OCI-LY3 (cell line): Measurements from ENCODE around the gene ANKRD44.

Experiments
- H2AFZ ChIP-seq: fragments of 200-600, 300-600 bp; shearing (Covaris generic); 2 replicates; pipeline ENCODE4 v1.6.0; 2014; ENCODE audit warnings: antibody characterized with exemption, low read depth, low read length
- H3K27ac ChIP-seq: fragments of 200-600, 300-600 bp; sonication (generic); 2 replicates; pipeline ENCODE4 v1.5.1; 2014; ENCODE audit warnings: mild to moderate bottlenecking, low read length, moderate library complexity, mixed read lengths
- H3K27me3 ChIP-seq: fragments of 200-600, 300-600 bp; sonication (generic); 2 replicates; pipeline ENCODE4 v1.6.1; 2014; ENCODE audit warnings: low read depth, low read length, mixed read lengths
- H3K36me3 ChIP-seq: fragments of 200-600, 300-600 bp; sonication (generic); replicated peaks from 2 replicates; pipeline ENCODE3; 2014; ENCODE audit warnings: low read depth, low read length, mixed read lengths
- H3K4me1 ChIP-seq: fragments of 300-600, 200-600 bp; sonication (generic); 2 replicates; pipeline ENCODE4 v1.6.1; 2014; ENCODE audit warnings: low read length, mixed read lengths
- H3K4me2 ChIP-seq: fragments of 200-600, 300-600 bp; sonication (generic); 2 replicates; pipeline ENCODE4 v1.6.1; 2014; ENCODE audit warnings: low read length, mixed read lengths
- H3K4me3 ChIP-seq: fragments of 300-600, 200-600 bp; sonication (generic); 2 replicates; pipeline ENCODE4 v1.5.1; 2014; ENCODE audit warnings: antibody characterized with exemption, mild to moderate bottlenecking, low read length, moderate library complexity
- H3K79me2 ChIP-seq: fragments of 300-600, 200-600 bp; shearing (Covaris generic); 2 replicates; pipeline ENCODE4 v1.6.1; 2014; ENCODE audit warnings: mild to moderate bottlenecking, low read length, mixed read lengths
- H3K9ac ChIP-seq: fragments of 300-600, 200-600 bp; shearing (Covaris generic); 2 replicates; pipeline ENCODE4 v1.6.0; 2014; ENCODE audit warnings: mild to moderate bottlenecking, low read length, moderate library complexity
- H3K9me3 ChIP-seq: fragments of 200-600, 300-600 bp; shearing (Covaris generic); 2 replicates; pipeline ENCODE4 v1.6.1; 2014; ENCODE audit warnings: low read length, mixed read lengths; ENCODE audit not compliant: insufficient read depth
- H4K20me1 ChIP-seq: fragments of 200-600, 300-600 bp; sonication (generic); 2 replicates; pipeline ENCODE4 v1.6.1; 2016; ENCODE audit warnings: low read length, mixed read lengths; ENCODE audit not compliant: insufficient read depth
- CTCF ChIP-seq: fragments of 200-600, 300-600 bp; sonication (generic); IDR thresholded peaks from 2 replicates; pipeline ENCODE4 v1.5.1; 2014; ENCODE audit warnings: antibody characterized with exemption, low read length, low read depth
- EZH2phosphoT487 ChIP-seq: fragments of 200-600 bp; shearing (Covaris generic); IDR thresholded peaks from 2 replicates; pipeline ENCODE4 v1.6.1; 2018; ENCODE audit warnings: antibody characterized with exemption, mixed run types, low read depth

The ANKRD44 gene

GRCh38 chr2:197079414-197079813 is 231.2 kb downstream of the ANKRD44 start:
- peaks cover 8% of the 10 kb centered on the region for H3K36me3 ChIP-seq
- H4K20me1 ChIP-seq: no peaks in the 10 kb centered on the region
- H3K4me2 ChIP-seq: no peak overlapping the region
- no peak overlapping the region for H3K9ac ChIP-seq
- H3K9me3 ChIP-seq: no peaks in the 10 kb centered on the region
- H3K79me2 ChIP-seq: no peaks in the 10 kb centered on the region
- no peak overlapping the region for H3K27ac ChIP-seq
- H2AFZ ChIP-seq: no peak overlapping the region
- no peaks in the 10 kb centered on the region for H3K4me1 ChIP-seq
- no peak overlapping the region for H3K4me3 ChIP-seq
- TF ChIP-seq EZH2phosphoT487: no peak
- TF ChIP-seq CTCF: no peak
- no peaks in the 10 kb centered on the region for H3K27me3 ChIP-seq

- no peaks in the 10 kb centered on the region for H4K20me1 ChIP-seq
- H3K27me3 ChIP-seq: no peaks in the 10 kb centered on the region
- peaks cover 8% of the 10 kb centered on the region for H3K36me3 ChIP-seq
- H3K9me3 ChIP-seq: no peaks in the 10 kb centered on the region
- H3K4me2 ChIP-seq: no peak overlapping the region
- H3K4me1 ChIP-seq: no peaks in the 10 kb centered on the region
- no peaks in the 10 kb centered on the region for H3K79me2 ChIP-seq
- TF ChIP-seq CTCF (no peak), EZH2phosphoT487 (no peak)
- H3K9ac ChIP-seq: no peak overlapping the region
- no peak overlapping the region for H3K4me3 ChIP-seq
- no peak overlapping the region for H3K27ac ChIP-seq
- no peak overlapping the region for H2AFZ ChIP-seq
Measured at GRCh38 chr2:197078535-197078934, 232.0 kb downstream of the ANKRD44 start.

GRCh38 chr2:197077336-197077735 is 233.2 kb downstream of the ANKRD44 start:
- Histone ChIP-seq H3K27ac (no peak overlapping the region), H3K4me1 (no peaks in the 10 kb centered on the region)

GRCh38 chr2:197076652-197077051 is 233.9 kb downstream of the ANKRD44 start:
- H3K27me3 ChIP-seq: no peaks in the 10 kb centered on the region
- no peak overlapping the region for H3K9ac ChIP-seq
- H3K4me1 ChIP-seq: no peaks in the 10 kb centered on the region
- no peaks in the 10 kb centered on the region for H3K9me3 ChIP-seq
- H3K27ac ChIP-seq: no peak overlapping the region
- TF ChIP-seq CTCF (no peak), EZH2phosphoT487 (no peak)
- H3K4me2 ChIP-seq: no peak overlapping the region
- H3K79me2 ChIP-seq: no peaks in the 10 kb centered on the region
- no peaks in the 10 kb centered on the region for H4K20me1 ChIP-seq
- H3K36me3 ChIP-seq: peaks cover 5% of the 10 kb centered on the region
- no peak overlapping the region for H3K4me3 ChIP-seq
- no peak overlapping the region for H2AFZ ChIP-seq

More at GRCh38 chr2:197077336-197077735, 233.2 kb downstream of the ANKRD44 start:
- H3K9ac ChIP-seq: no peak overlapping the region
- H3K27me3 ChIP-seq: no peaks in the 10 kb centered on the region
- H4K20me1 ChIP-seq: no peaks in the 10 kb centered on the region
- H3K79me2 ChIP-seq: no peaks in the 10 kb centered on the region
- no peak overlapping the region for H3K4me3 ChIP-seq
- H3K9me3 ChIP-seq: no peaks in the 10 kb centered on the region
- TF ChIP-seq EZH2phosphoT487 (no peak), CTCF (no peak)
- no peak overlapping the region for H3K4me2 ChIP-seq
- no peak overlapping the region for H2AFZ ChIP-seq
- peaks cover 5% of the 10 kb centered on the region for H3K36me3 ChIP-seq
